ENCODE measurements around the gene F2RL1. TPM values are rescaled to one million over a fixed set of nuclear protein-coding genes. Genes with fewer than 3 reads are reported as not detected.
A peak's percentile ranks its signal among the peaks of the same experiment; 100 is the strongest.
"Not testable (repeated sequence)": the region's sequence is repeated elsewhere in the genome, so short reads cannot be mapped to it uniquely, and the experiment has no call there.

Gene F2RL1
- 10 to 100 TPM in 4 of 6 experiments, 1 to 10 TPM in 2; 2.6 to 17.0 (median 11.6) TPM for total RNA-seq
- long read RNA-seq: 0 reads

DNA sequence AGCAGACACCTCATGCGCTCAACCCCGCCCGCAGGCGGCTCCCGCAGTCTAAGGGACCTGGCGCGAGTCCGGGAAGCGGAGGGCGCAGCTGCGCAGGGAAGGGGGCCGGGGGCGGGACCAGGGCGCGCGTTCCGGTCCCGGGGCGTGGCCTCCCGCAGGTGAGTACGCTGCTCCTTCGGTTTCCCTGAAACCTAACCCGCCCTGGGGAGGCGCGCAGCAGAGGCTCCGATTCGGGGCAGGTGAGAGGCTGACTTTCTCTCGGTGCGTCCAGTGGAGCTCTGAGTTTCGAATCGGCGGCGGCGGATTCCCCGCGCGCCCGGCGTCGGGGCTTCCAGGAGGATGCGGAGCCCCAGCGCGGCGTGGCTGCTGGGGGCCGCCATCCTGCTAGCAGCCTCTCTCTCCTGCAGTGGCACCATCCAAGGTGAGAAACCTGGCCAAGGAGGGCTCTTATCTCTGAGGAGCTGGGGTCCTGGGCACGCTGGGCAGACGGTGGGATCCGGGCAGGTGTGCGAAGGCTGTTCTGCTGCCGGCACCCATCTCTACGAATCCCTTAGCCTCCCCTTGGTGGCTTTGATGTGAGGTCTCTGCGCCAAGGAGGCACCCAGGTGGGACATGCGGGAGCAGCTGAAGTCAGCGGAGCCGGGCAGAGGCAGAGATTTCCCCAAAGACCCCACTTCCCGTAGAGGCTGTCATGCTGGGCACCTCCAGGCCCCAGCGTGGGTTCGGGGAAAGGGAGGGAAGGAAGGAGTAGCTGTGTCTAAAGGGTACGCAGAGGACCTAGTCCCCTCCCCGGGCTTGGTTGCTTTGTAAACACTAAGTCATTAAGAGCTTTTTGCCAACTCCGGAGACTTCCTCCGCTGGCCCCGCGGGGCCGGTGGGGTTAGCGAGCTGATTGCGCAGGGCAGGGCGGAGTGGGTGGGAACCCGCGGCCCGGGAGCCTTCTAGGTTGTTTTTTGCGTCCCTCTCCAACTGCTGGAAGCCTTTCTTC is at the start of gene F2RL1:
TSS of gene F2RL1 (plus strand) at position 187 of the 988 bp plus-strand sequence. CDS start at position 340, 153 bp downstream.
- Histone ChIP-seq H3K36me3 (no peaks in the 10 kb centered on the region), H3K4me1 (peaks cover 0 to 13% (median 2%) of the 10 kb centered on the region in 4 donors), H3K4me3 (peak within 1 kb of the TSS; percentile 68 to 71 (median 69)), H3K27ac (peak within 1 kb of the TSS; percentile 6 to 70 (median 61)), H3K9me3 (no peaks in the 10 kb centered on the region), H3K27me3 (no peaks in the 10 kb centered on the region)
- DNase-seq: peak; percentile 81 to 91 (median 89)
- peak; percentile 79 to 91 (median 83) for ATAC-seq
- intact Hi-C loops (cut with DNase I): no loop called here
- under 1% methylated on average over 16 of the region's 72 CpGs for WGBS (ENCODE audit: insufficient coverage, low coverage, low lambda C conversion rate, missing lambda C conversion rate)
- TF ChIP-seq POLR2A (IDR thresholded peaks at IDR 0.05) (peak; percentile 86), CTCF (IDR thresholded peaks at IDR 0.05) (peak in 1 of 4 donors; percentile 4)

DNA sequence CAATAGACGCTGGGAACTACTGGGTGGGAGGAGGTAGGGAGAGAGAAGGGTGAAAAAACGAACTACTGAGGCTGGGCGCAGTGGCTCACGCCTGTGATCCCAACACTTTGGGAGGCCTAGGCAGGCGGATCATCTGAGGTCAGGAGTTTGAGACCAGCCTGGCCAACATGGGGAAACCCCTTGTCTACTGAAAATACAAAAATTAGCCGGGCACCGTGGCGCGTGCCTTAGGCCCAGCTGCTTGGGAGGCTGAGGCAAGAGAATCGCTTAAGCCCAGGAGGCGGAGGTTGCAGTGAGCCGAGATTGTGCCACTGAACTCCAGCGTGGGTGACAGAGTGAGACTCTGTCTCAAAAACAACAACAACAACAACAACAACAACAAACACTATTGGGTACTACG is 47.8 kb upstream of the F2RL1 start:
- H3K4me3 ChIP-seq; ATAC-seq; H3K27ac ChIP-seq; intact Hi-C loops (cut with DNase I); H3K27me3 ChIP-seq; H3K4me1 ChIP-seq; H3K9me3 ChIP-seq; DNase-seq; H3K36me3 ChIP-seq: not testable (repeated sequence)
- 96% methylated on average over 14 of the region's 14 CpGs for WGBS (ENCODE audit: insufficient coverage, low coverage, low lambda C conversion rate, missing lambda C conversion rate)

DNA sequence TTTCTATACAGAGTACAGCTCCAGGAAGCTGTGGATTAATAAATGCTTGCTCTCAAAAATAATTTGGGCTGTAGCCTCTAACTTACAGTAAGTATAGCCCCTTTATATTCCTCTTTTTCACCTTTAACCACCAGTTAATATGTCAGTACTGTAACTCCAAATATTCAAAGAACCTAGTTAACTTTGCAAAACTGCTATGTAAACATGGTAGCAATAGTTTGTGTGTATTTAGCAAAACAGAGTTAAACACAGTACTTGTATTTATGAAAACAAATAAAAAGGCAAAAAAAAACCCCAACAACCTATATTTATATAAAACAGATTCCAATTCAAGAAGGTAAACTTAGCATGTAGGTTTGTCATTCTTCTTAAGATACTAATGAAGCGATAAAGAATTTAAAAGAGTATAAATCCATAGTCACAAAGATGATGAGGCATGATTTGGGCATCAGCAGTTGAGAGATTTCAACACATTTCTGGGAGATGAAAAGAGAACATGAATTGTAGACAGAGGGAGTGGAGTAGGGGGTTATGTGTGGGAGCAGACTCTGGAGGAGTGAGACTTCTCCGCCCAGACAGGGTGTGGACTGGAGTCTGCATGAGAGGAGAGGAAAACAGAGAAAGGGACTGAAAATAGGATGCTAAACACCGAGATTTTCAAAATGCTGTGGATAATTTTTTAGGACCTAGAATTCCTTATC is 47.0 kb upstream of the F2RL1 start:
- intact Hi-C loops (cut with DNase I): no loop called here
- no peak for ATAC-seq
- Histone ChIP-seq H3K36me3 (no peaks in the 10 kb centered on the region), H3K9me3 (no peaks in the 10 kb centered on the region), H3K4me1 (no peaks in the 10 kb centered on the region), H3K27me3 (no peaks in the 10 kb centered on the region), H3K4me3 (no peak overlapping the region), H3K27ac (no peak overlapping the region)
- WGBS (ENCODE audit: insufficient coverage, low coverage, low lambda C conversion rate, missing lambda C conversion rate): 76% methylated on average over 3 of the region's 3 CpGs
- TF ChIP-seq CTCF (IDR thresholded peaks at IDR 0.05) (no peak), POLR2A (IDR thresholded peaks at IDR 0.05) (no peak)
- no peak for DNase-seq

GRCh38 chr5:76775921-76776320 is 42.9 kb upstream of the F2RL1 start:
- no peak for DNase-seq
- TF ChIP-seq CTCF (IDR thresholded peaks at IDR 0.05) (no peak), POLR2A (IDR thresholded peaks at IDR 0.05) (no peak)
- H3K9me3 ChIP-seq: no peaks in the 10 kb centered on the region

More at GRCh38 chr5:76775921-76776320, 42.9 kb upstream of the F2RL1 start:
- WGBS (ENCODE audit: insufficient coverage, low coverage, low lambda C conversion rate, missing lambda C conversion rate): 84% methylated on average over 4 of the region's 5 CpGs
- Histone ChIP-seq H3K27me3 (no peaks in the 10 kb centered on the region), H3K4me1 (no peaks in the 10 kb centered on the region), H3K27ac (no peak overlapping the region), H3K4me3 (no peak overlapping the region), H3K36me3 (no peaks in the 10 kb centered on the region)
- intact Hi-C loops (cut with DNase I): no loop called here
- ATAC-seq: no peak
